Glutamatergic neuron (in vitro differentiated cells): Measurements from ENCODE around the gene SLC2A5. TPM values are rescaled to one million over a fixed set of nuclear protein-coding genes. Genes with fewer than 3 reads are reported as not detected.

Experiments used
- DNase-seq: peaks from one replicate; pipeline ENCODE4 v3.0.0; 2022
- H3K27ac Mint-ChIP-seq: one replicate; pipeline ENCODE4 v1.8.0; 2020; ENCODE audit warnings: mild to moderate bottlenecking, mixed read lengths, inconsistent platforms; ENCODE audit not compliant: unreplicated experiment
- H3K27me3 Mint-ChIP-seq: one replicate; pipeline ENCODE4 v1.8.0; 2020; ENCODE audit warnings: mild to moderate bottlenecking, moderate library complexity, mixed read lengths, inconsistent platforms; ENCODE audit not compliant: unreplicated experiment
- H3K36me3 Mint-ChIP-seq: one replicate; pipeline ENCODE4 v1.8.0; 2020; ENCODE audit warnings: mild to moderate bottlenecking, mixed read lengths, inconsistent platforms; ENCODE audit not compliant: unreplicated experiment
- H3K4me1 Mint-ChIP-seq: one replicate; pipeline ENCODE4 v1.8.0; 2020; ENCODE audit warnings: mild to moderate bottlenecking, low read depth, mixed read lengths, inconsistent platforms; ENCODE audit not compliant: unreplicated experiment
- H3K4me3 Mint-ChIP-seq: one replicate; pipeline ENCODE4 v1.8.0; 2020; ENCODE audit warnings: mild to moderate bottlenecking, mixed read lengths, inconsistent platforms; ENCODE audit not compliant: unreplicated experiment
- H3K9me3 Mint-ChIP-seq: one replicate; pipeline ENCODE4 v1.8.0; 2020; ENCODE audit warnings: mild to moderate bottlenecking, moderate library complexity, mixed read lengths, inconsistent platforms; ENCODE audit not compliant: unreplicated experiment
- total RNA-seq: library from RNA; stranded (reverse); fragmentation: NEBNext Ultra II Directional; extraction: Animal tissue kit (Norgen Biotek cat#: 25700); gene quantifications from one replicate; pipeline ENCODE4 v1.2.1, GENCODE V29; 2021; ENCODE audit not compliant: unreplicated experiment
- TF ChIP-seq, protein P1 (sequence below): fragments of 200-600 bp; sonication (generic); IDR thresholded peaks from one replicate; pipeline ENCODE4 v1.5.0; 2021; ENCODE audit not compliant: partially characterized antibody, unreplicated experiment

SLC2A5 gene
- total RNA-seq, 1 donor from 2014 or later = 0.64 TPM

DNA sequence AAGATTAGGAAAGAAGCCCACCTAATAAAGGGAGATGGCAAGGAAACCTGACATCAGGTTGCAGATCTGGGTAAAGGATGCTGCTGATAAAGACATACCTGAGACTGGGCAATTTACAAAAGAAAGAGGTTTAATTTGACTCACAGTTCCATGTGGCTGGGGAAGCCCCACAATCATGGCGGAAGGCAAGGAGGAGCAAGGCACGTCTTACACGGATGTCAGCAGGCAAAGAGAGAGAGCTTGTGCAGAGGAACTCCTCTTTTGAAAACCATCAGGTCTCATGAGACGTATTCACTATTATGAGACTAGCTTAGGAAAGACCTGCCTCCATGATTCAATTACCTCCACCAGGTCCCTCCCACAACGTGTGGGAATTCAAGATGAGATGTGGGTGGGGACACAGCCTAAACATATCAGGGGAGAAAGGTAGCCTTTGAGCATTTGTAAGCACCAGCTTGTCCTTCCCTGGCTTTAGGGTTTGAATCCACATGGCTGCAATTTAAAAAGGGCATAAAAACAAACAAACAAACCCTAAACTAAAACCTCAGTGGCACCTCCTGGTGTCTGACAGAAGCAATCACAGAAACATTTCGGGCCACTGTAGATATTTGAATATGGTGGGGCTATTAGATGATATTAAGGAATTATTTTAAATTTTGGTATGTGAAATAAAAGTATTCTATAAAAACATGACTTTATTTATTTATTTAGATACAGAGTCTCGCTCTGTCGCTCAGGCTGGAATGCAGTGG, 76.3 kb downstream of the SLC2A5 start:
- Mint-ChIP-seq H3K27ac (no peak overlapping the region), H3K4me1 (no peaks in the 10 kb centered on the region), H3K4me3 (no peak overlapping the region), H3K36me3 (peaks cover 5% of the 10 kb centered on the region), H3K27me3 (peaks cover under 1% of the 10 kb centered on the region), H3K9me3 (peaks cover 1% of the 10 kb centered on the region)
- TF ChIP-seq, protein P1, sequence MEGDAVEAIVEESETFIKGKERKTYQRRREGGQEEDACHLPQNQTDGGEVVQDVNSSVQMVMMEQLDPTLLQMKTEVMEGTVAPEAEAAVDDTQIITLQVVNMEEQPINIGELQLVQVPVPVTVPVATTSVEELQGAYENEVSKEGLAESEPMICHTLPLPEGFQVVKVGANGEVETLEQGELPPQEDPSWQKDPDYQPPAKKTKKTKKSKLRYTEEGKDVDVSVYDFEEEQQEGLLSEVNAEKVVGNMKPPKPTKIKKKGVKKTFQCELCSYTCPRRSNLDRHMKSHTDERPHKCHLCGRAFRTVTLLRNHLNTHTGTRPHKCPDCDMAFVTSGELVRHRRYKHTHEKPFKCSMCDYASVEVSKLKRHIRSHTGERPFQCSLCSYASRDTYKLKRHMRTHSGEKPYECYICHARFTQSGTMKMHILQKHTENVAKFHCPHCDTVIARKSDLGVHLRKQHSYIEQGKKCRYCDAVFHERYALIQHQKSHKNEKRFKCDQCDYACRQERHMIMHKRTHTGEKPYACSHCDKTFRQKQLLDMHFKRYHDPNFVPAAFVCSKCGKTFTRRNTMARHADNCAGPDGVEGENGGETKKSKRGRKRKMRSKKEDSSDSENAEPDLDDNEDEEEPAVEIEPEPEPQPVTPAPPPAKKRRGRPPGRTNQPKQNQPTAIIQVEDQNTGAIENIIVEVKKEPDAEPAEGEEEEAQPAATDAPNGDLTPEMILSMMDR = no peak
- no peak for DNase-seq

DNA sequence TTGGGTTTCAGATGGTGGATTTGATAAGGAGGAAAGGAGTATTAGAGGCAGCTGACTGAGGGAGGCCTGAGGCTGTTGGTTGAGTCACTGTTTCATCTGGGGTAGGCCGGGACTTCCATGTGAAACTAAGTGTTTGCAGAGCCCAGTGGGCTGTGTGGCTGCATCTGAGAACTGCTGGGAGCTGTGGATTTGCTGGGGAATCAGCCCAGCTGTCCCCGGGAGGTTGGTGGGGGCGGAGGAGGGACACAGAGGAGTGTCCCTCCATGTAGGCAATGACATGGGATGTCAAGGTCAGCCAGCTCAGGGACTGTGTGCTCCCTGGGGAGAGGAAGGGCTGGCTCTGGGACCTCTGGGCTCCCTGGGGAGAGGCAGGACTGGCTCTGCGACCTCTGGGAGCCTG, 79.6 kb downstream of the SLC2A5 start:
- Mint-ChIP-seq H3K27ac (no peak overlapping the region), H3K36me3 (peaks cover 5% of the 10 kb centered on the region), H3K27me3 (peaks cover 6% of the 10 kb centered on the region), H3K9me3 (peaks cover 3% of the 10 kb centered on the region), H3K4me3 (no peak overlapping the region), H3K4me1 (no peaks in the 10 kb centered on the region)
- no peak for DNase-seq
- TF ChIP-seq, protein P1 = no peak

DNA sequence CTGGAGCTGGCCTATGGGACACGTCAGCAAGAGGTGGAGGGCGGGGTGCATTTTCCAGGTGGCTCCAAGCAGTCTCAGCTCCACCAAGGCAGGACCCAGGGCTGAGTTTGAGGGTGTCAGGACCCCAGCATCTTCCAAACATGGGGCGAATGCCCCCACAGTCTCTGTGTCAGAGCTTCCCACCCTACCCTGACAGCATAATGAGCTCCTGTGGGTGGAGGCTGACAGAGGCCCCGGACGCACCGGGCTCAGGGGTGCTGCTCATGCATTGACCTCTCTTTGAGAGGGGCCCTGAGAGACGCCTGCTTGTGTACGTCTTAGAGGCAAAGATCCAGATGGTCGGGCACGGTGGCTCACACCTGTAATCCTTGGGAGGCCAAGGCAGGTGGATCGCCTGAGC, 80.4 kb downstream of the SLC2A5 start:
- H3K9me3 Mint-ChIP-seq = peaks cover 3% of the 10 kb centered on the region
- no peaks in the 10 kb centered on the region for H3K4me1 Mint-ChIP-seq
- peaks cover 5% of the 10 kb centered on the region for H3K36me3 Mint-ChIP-seq
- TF ChIP-seq, protein P1 = no peak
- no peak for DNase-seq
- no peak overlapping the region for H3K4me3 Mint-ChIP-seq
- H3K27ac Mint-ChIP-seq = no peak overlapping the region
- peaks cover 6% of the 10 kb centered on the region for H3K27me3 Mint-ChIP-seq

DNA sequence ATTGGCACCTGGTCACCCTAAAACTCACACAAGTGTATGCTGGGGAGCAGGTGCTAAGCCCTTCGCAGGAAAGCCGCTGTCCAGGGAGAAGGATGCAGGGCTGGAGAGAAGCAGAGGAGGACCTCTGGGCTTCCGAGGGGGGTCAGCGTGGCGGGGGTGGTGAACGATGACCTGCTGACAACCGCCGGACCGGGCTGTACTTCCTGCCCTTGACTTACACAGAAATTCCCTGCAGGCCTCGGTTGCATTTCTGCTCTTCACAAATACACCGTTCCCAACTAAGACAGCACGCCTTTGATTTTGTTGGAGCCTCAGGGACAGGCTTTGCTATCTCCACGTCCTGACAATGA, 80.8 kb downstream of the SLC2A5 start:
- no peak overlapping the region for H3K4me3 Mint-ChIP-seq
- TF ChIP-seq, protein P1 = no peak
- peaks cover 6% of the 10 kb centered on the region for H3K27me3 Mint-ChIP-seq
- no peak overlapping the region for H3K27ac Mint-ChIP-seq
- peaks cover 3% of the 10 kb centered on the region for H3K9me3 Mint-ChIP-seq
- no peak for DNase-seq
- H3K36me3 Mint-ChIP-seq = peaks cover 5% of the 10 kb centered on the region
- no peaks in the 10 kb centered on the region for H3K4me1 Mint-ChIP-seq

DNA sequence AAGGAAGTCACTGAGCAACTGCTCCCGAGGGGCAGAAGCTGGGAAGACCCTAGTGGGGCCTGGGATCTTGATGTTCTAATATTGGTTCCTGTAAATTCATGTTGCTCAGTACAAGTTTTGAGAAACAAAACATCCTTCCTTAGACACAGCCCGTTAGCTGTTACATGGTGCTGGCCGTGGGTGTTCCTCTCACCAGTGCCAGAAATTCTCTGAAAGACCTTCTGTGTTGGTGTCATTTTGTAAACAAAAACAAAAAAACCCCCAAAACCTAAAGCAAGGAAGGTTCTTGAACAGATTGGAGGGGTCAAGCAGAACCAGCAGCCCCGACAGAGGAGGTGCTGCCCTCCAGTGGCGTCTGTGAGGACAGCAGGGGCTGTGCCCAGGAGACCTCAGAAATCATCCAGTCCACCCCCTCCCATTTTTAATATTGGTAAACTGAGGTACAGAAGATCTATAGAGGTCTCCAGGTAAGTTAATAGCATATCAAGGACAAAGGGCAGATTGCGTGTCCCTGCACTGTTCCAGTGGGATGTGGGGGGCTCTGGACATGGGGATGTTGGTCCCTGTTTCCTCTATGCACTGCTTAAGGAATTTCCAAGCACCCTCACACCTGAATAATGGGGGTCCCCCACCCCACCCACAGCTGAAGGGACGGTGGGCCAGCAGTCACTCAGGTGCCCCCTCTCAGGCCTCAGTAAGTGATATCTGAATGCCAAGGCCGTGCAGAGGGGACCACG, 81.4 kb downstream of the SLC2A5 start:
- Mint-ChIP-seq H3K36me3 (peaks cover 5% of the 10 kb centered on the region), H3K9me3 (peaks cover 3% of the 10 kb centered on the region), H3K4me1 (no peaks in the 10 kb centered on the region), H3K4me3 (no peak overlapping the region), H3K27ac (no peak overlapping the region), H3K27me3 (peaks cover 6% of the 10 kb centered on the region)
- TF ChIP-seq, protein P1 = peak; percentile 85
- DNase-seq = peak; percentile 80
